Sigmoid colon (tissue), 4 donors: Measurements from ENCODE around the gene PANK4.

Experiments used
- CTCF ChIP-seq, 4 experiments: fragments of 450-650 bp in 3 of 4; fragments of 200-600 bp in 1 of 4; IDR thresholded peaks; one replicate each; pipeline ENCODE4 v1.5.1; 2016 to 2019; ENCODE audit warnings: antibody characterized with exemption in 4 of 4, mild to moderate bottlenecking in 3 of 4, moderate library complexity in 2 of 4
- POLR2A ChIP-seq, 2 donors: fragments of 450-650 bp; IDR thresholded peaks; one replicate each; pipeline ENCODE4 v1.6.1; 2016; ENCODE audit warnings: antibody characterized with exemption in 2 of 2, mild to moderate bottlenecking in 2 of 2, moderate library complexity in 2 of 2
- POLR2AphosphoS5 ChIP-seq, 4 donors: sonication (generic); formaldehyde crosslinking; IDR thresholded peaks; one replicate each; pipeline ENCODE4 v1.6.1; 2017; ENCODE audit warnings: antibody characterized with exemption in 4 of 4

GRCh38 chr1:2493691-2494322, 32.6 kb downstream of the PANK4 start:
- TF ChIP-seq CTCF (IDR thresholded peaks at IDR 0.05) (no peak), POLR2AphosphoS5 (IDR thresholded peaks at IDR 0.05) (no peak), POLR2A (IDR thresholded peaks at IDR 0.05) (no peak)
